HL-60 (cell line): ENCODE results near the gene FRMPD4.

Experiments used
- GABPA ChIP-seq: IDR thresholded peaks from 2 replicates; pipeline ENCODE4 v1.6.1; 2012; ENCODE audit warnings: low read depth
- POLR2AphosphoS5 ChIP-seq: IDR thresholded peaks from 2 replicates; pipeline ENCODE4 v1.6.1; 2012; ENCODE audit warnings: low read depth
- REST ChIP-seq: IDR thresholded peaks from 2 replicates; pipeline ENCODE4 v1.6.1; 2012; ENCODE audit warnings: low read depth; ENCODE audit not compliant: insufficient replicate concordance
- SPI1 ChIP-seq: IDR thresholded peaks from 2 replicates; pipeline ENCODE4 v1.6.1; 2012; ENCODE audit warnings: low read depth, mild to moderate bottlenecking, borderline replicate concordance
- TF ChIP-seq, protein P1 (sequence below): IDR thresholded peaks from one replicate; pipeline ENCODE4 v1.5.1; 2011; ENCODE audit warnings: low read length, control low read depth, inconsistent platforms; ENCODE audit not compliant: insufficient read depth

GRCh38 chrX:12463052-12463451 lies 324.8 kb downstream of the FRMPD4 start:
- TF ChIP-seq, protein P1, sequence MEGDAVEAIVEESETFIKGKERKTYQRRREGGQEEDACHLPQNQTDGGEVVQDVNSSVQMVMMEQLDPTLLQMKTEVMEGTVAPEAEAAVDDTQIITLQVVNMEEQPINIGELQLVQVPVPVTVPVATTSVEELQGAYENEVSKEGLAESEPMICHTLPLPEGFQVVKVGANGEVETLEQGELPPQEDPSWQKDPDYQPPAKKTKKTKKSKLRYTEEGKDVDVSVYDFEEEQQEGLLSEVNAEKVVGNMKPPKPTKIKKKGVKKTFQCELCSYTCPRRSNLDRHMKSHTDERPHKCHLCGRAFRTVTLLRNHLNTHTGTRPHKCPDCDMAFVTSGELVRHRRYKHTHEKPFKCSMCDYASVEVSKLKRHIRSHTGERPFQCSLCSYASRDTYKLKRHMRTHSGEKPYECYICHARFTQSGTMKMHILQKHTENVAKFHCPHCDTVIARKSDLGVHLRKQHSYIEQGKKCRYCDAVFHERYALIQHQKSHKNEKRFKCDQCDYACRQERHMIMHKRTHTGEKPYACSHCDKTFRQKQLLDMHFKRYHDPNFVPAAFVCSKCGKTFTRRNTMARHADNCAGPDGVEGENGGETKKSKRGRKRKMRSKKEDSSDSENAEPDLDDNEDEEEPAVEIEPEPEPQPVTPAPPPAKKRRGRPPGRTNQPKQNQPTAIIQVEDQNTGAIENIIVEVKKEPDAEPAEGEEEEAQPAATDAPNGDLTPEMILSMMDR: no peak
- TF ChIP-seq POLR2AphosphoS5 (no peak), REST (no peak), GABPA (no peak), SPI1 (no peak)
